DND-41 (cell line): Measurements from ENCODE around the gene TFG.

Experiments
- CTCF ChIP-seq: IDR thresholded peaks from 2 replicates; pipeline ENCODE4 v1.5.1; 2012; ENCODE audit warnings: borderline replicate concordance, low read length, moderate library complexity, mild to moderate bottlenecking; ENCODE audit not compliant: poor library complexity, severe bottlenecking; ENCODE audit errors: extremely low read depth
- EZH2 ChIP-seq: IDR thresholded peaks from 3 replicates; pipeline ENCODE4 v1.6.1; 2012; ENCODE audit warnings: borderline replicate concordance, low read depth, mild to moderate bottlenecking, moderate library complexity, low read length, inconsistent platforms; ENCODE audit not compliant: severe bottlenecking

GRCh38 chr3:100754563-100755334 is 45.5 kb downstream of the TFG start:
- TF ChIP-seq CTCF (no peak), EZH2 (no peak)
